H1 (cell line): ENCODE measurements around the gene CXXC5. TPM values are rescaled to one million over a fixed set of nuclear protein-coding genes. Genes with fewer than 3 reads are reported as not detected.

Experiments
- CTCF ChIA-PET: fragments of 300-600 bp; sonication (Branson Sonifier 250); formaldehyde crosslinking; loops from one replicate; lab custom pipeline; 2021; ENCODE audit not compliant: partially characterized antibody; lab: Charles Lee
- POLR2A ChIA-PET: fragments of 300-600 bp; sonication (Branson Sonifier 250); formaldehyde crosslinking; loops from one replicate; lab custom pipeline; 2021; ENCODE audit warnings: inconsistent platforms; ENCODE audit not compliant: partially characterized antibody; lab: Charles Lee
- DNase-seq, 2 experiments: peaks; one replicate each; pipeline versions ENCODE4 v3.0.0 to v3.0.0-alpha.2; 2010 to 2022; ENCODE audit warnings: low spot score in 2 of 2, low read depth in 1 of 2, mixed read lengths in 1 of 2
- FAIRE-seq: peaks from 2 replicates; lab custom pipeline; 2011; peaks lifted over from hg19 to GRCh38; lab: Jason Lieb, UNC
- H2AFZ ChIP-seq: 2 replicates; pipeline ENCODE4 v1.8.1; 2012; ENCODE audit warnings: low read length, inconsistent platforms
- H2AK5ac ChIP-seq: 2 replicates; pipeline ENCODE4 v1.6.1; 2013; ENCODE audit warnings: low read depth, low read length
- H2BK120ac ChIP-seq: replicated peaks from 2 replicates; pipeline ENCODE3; 2013; ENCODE audit warnings: low read depth, low read length, inconsistent platforms
- H2BK12ac ChIP-seq: 2 replicates; pipeline ENCODE4 v1.6.1; 2013; ENCODE audit warnings: low read depth, low read length
- H2BK15ac ChIP-seq: 2 replicates; pipeline ENCODE4 v1.6.1; 2013; ENCODE audit warnings: low read length
- H2BK20ac ChIP-seq: 2 replicates; pipeline ENCODE4 v1.6.1; 2013; ENCODE audit warnings: low read length
- H2BK5ac ChIP-seq: 2 replicates; pipeline ENCODE4 v1.6.1; 2013; ENCODE audit warnings: low read depth, low read length
- H3K14ac ChIP-seq: 2 replicates; pipeline ENCODE4 v1.6.1; 2013; ENCODE audit warnings: inconsistent platforms; ENCODE audit not compliant: insufficient read length
- H3K18ac ChIP-seq: 2 replicates; pipeline ENCODE4 v1.6.1; 2013; ENCODE audit warnings: low read length; ENCODE audit errors: extremely low read depth
- H3K23ac ChIP-seq: 2 replicates; pipeline ENCODE4 v1.6.1; 2013; ENCODE audit warnings: inconsistent platforms; ENCODE audit not compliant: insufficient read length
- H3K23me2 ChIP-seq: 2 replicates; pipeline ENCODE4 v1.6.1; 2013; ENCODE audit warnings: low read depth, low read length
- H3K27ac ChIP-seq: 2 replicates; pipeline ENCODE4 v1.6.1; 2011; ENCODE audit warnings: low read depth, low read length, inconsistent platforms
- H3K27me3 ChIP-seq, 4 experiments: replicated peaks in 1 of 4; 1 replicate in 1 of 4; 2 replicates in 3 of 4; pipeline versions ENCODE4 v1.6.1 to v1.8.1; 2011 to 2013; ENCODE audit warnings: low read length in 3 of 4, mild to moderate bottlenecking in 3 of 4, inconsistent platforms in 2 of 4, mixed read lengths in 2 of 4, moderate library complexity in 1 of 4; ENCODE audit not compliant: control insufficient read depth in 3 of 4, insufficient read depth in 3 of 4; ENCODE audit errors: extremely low read depth in 1 of 4
- H3K36me3 ChIP-seq, 4 experiments: 2 replicates each; pipeline versions ENCODE4 v1.6.1 to v1.8.1; 2011 to 2013; ENCODE audit warnings: mild to moderate bottlenecking in 4 of 4, low read length in 3 of 4, moderate library complexity in 2 of 4, control low read depth in 1 of 4, inconsistent platforms in 1 of 4; ENCODE audit not compliant: insufficient read depth in 4 of 4, control insufficient read depth in 2 of 4
- H3K4ac ChIP-seq: replicated peaks from 2 replicates; pipeline ENCODE3; 2013; ENCODE audit warnings: low read length, low read depth, mixed read lengths, inconsistent platforms; ENCODE audit not compliant: insufficient read length
- H3K4me1 ChIP-seq, 4 experiments: replicated peaks in 1 of 4; 1 replicate in 1 of 4; 2 replicates in 3 of 4; pipeline versions ENCODE4 v1.6.1 to v1.8.1; 2011 to 2013; ENCODE audit warnings: low read length in 3 of 4, inconsistent platforms in 2 of 4, mixed read lengths in 1 of 4; ENCODE audit not compliant: insufficient read depth in 4 of 4, control insufficient read depth in 3 of 4
- H3K4me2 ChIP-seq, 2 experiments: 2 replicates each; pipeline versions ENCODE4 v1.6.1 to v1.8.1; 2011 to 2013; ENCODE audit warnings: low read depth in 2 of 2, low read length in 2 of 2, control low read depth in 1 of 2, inconsistent platforms in 1 of 2, mild to moderate bottlenecking in 1 of 2; ENCODE audit not compliant: insufficient read depth in 1 of 2
- H3K4me3 ChIP-seq, 4 experiments: fragments of 200-600, 300-600 bp in 1 of 4; sonication (generic), shearing (Covaris generic), sonication (Bioruptor Twin) in 1 of 4; 2 replicates each; pipeline versions ENCODE4 v1.5.1 to v1.8.1; 2011 to 2016; ENCODE audit warnings: low read length in 4 of 4, low read depth in 3 of 4, control low read depth in 2 of 4, inconsistent platforms in 2 of 4, mild to moderate bottlenecking in 2 of 4, mixed read lengths in 1 of 4, moderate library complexity in 1 of 4; ENCODE audit not compliant: insufficient read depth in 2 of 4; ENCODE audit errors: extremely low read depth in 1 of 4
- H3K56ac ChIP-seq: replicated peaks from 2 replicates; pipeline ENCODE3; 2013; ENCODE audit warnings: low read depth, mild to moderate bottlenecking, mixed read lengths, low read length, inconsistent platforms; ENCODE audit not compliant: insufficient read length
- H3K79me1 ChIP-seq: 2 replicates; pipeline ENCODE4 v1.6.1; 2013; ENCODE audit warnings: low read depth, low read length, control low read depth
- H3K79me2 ChIP-seq, 2 experiments: 2 replicates each; pipeline versions ENCODE4 v1.6.1 to v1.8.1; 2012 to 2013; ENCODE audit warnings: low read length in 2 of 2, mild to moderate bottlenecking in 2 of 2, inconsistent platforms in 1 of 2; ENCODE audit not compliant: insufficient read depth in 2 of 2, control insufficient read depth in 1 of 2
- H3K9ac ChIP-seq, 4 experiments: replicated peaks in 1 of 4; 1 replicate in 1 of 4; 2 replicates in 3 of 4; pipeline versions ENCODE4 v1.6.1 to v1.8.1; 2011 to 2013; ENCODE audit warnings: low read depth in 3 of 4, low read length in 3 of 4, control low read depth in 2 of 4, mild to moderate bottlenecking in 2 of 4, moderate library complexity in 2 of 4, inconsistent platforms in 1 of 4; ENCODE audit errors: extremely low read depth in 1 of 4
- H3K9me3 ChIP-seq, 2 experiments: 2 replicates each; pipeline versions ENCODE4 v1.6.1 to v1.8.1; 2012 to 2013; ENCODE audit warnings: mild to moderate bottlenecking in 2 of 2, moderate library complexity in 2 of 2, control low read depth in 1 of 2, inconsistent platforms in 1 of 2, low read depth in 1 of 2, low read length in 1 of 2, mixed read lengths in 1 of 2; ENCODE audit not compliant: insufficient read depth in 2 of 2
- H4K20me1 ChIP-seq, 2 experiments: replicated peaks in 1 of 2; 2 replicates each; pipeline versions ENCODE3 to v1.8.1; 2011 to 2013; ENCODE audit warnings: inconsistent platforms in 2 of 2, low read length in 2 of 2, mild to moderate bottlenecking in 1 of 2; ENCODE audit not compliant: insufficient read depth in 2 of 2, control insufficient read depth in 1 of 2
- H4K5ac ChIP-seq: 2 replicates; pipeline ENCODE4 v1.6.1; 2013; ENCODE audit warnings: low read length, low read depth, mixed read lengths, inconsistent platforms; ENCODE audit not compliant: insufficient read length
- H4K8ac ChIP-seq: 2 replicates; pipeline ENCODE4 v1.8.0; 2013; ENCODE audit warnings: mild to moderate bottlenecking, moderate library complexity, low read length, inconsistent platforms; ENCODE audit not compliant: insufficient read depth; ENCODE audit errors: extremely low read depth
- H4K91ac ChIP-seq: replicated peaks from 2 replicates; pipeline ENCODE3; 2013; ENCODE audit warnings: low read length, mixed read lengths, inconsistent platforms; ENCODE audit not compliant: insufficient read length
- CEBPB ChIP-seq: IDR thresholded peaks from 2 replicates; pipeline ENCODE4 v1.6.1; 2012; ENCODE audit warnings: low read depth, low read length
- GABPA ChIP-seq: IDR thresholded peaks from 2 replicates; pipeline ENCODE4 v1.6.1; 2011; ENCODE audit warnings: mild to moderate bottlenecking, low read length, moderate library complexity, borderline replicate concordance; ENCODE audit not compliant: insufficient read depth
- JUN ChIP-seq: IDR thresholded peaks from 2 replicates; pipeline ENCODE4 v1.6.1; 2011; ENCODE audit warnings: low read depth, mild to moderate bottlenecking, improper control_type of control experiment, low read length
- RFX5 ChIP-seq: IDR thresholded peaks from 2 replicates; pipeline ENCODE4 v1.6.1; 2011; ENCODE audit warnings: low read depth, low read length, improper control_type of control experiment, borderline replicate concordance
- SAP30 ChIP-seq: fragments of 300-600 bp; sonication (generic); IDR thresholded peaks from 2 replicates; pipeline ENCODE4 v1.7.1; 2012; ENCODE audit warnings: low read length, moderate library complexity, mild to moderate bottlenecking, inconsistent platforms; ENCODE audit not compliant: insufficient read depth, insufficient replicate concordance
- SIX5 ChIP-seq: IDR thresholded peaks from 2 replicates; pipeline ENCODE4 v1.6.1; 2011; ENCODE audit warnings: mild to moderate bottlenecking, low read depth, low read length
- SP2 ChIP-seq: IDR thresholded peaks from 2 replicates; pipeline ENCODE4 v1.6.1; 2012; ENCODE audit warnings: mild to moderate bottlenecking, low read length, inconsistent platforms
- SRF ChIP-seq: IDR thresholded peaks from 2 replicates; pipeline ENCODE4 v1.6.1; 2011; ENCODE audit warnings: mild to moderate bottlenecking, low read depth, low read length, moderate library complexity
- USF2 ChIP-seq: IDR thresholded peaks from 2 replicates; pipeline ENCODE4 v1.6.1; 2011; ENCODE audit warnings: low read length, improper control_type of control experiment
- WGBS, 2 experiments: shearing (Covaris generic) in 1 of 2; methylation state at CpG; one replicate each; pipeline versions ENCODE4 v1.1.6 to v1.1.7; 2013 to 2015; ENCODE audit warnings: low lambda C conversion rate in 2 of 2, mixed read lengths in 2 of 2, inconsistent platforms in 1 of 2, low coverage in 1 of 2, missing lambda C conversion rate in 1 of 2; ENCODE audit not compliant: insufficient replicate concordance in 2 of 2, insufficient coverage in 1 of 2, insufficient read length in 1 of 2; ENCODE audit errors: extremely low coverage in 1 of 2, missing lambda C conversion rate in 1 of 2; 5-methylcytosine and 5-hydroxymethylcytosine counted together
- polyA plus RNA-seq, 7 experiments: library from polyadenylated mRNA; depleted of rRNA in 3 of 7; stranded (reverse) in 5 of 7; unstranded in 2 of 7; fragments of >200 nt in 5 of 7; fragments of 200-250 nt in 2 of 7; gene quantifications; 1 replicate in 5 of 7; 2 replicates in 1 of 7; 4 replicates in 1 of 7; pipeline versions ENCODE4 v1.2.1 to v1.2.3, GENCODE V29; 2011 to 2013; ENCODE audit warnings: missing spikeins in 2 of 7, mixed read lengths in 2 of 7
- total RNA-seq: library from RNA; stranded (reverse); fragmentation: NEBNext Ultra II Directional; extraction: Animal tissue kit (Norgen Biotek cat#: 25700); gene quantifications from 2 replicates; pipeline ENCODE4 v1.2.1, GENCODE V29; 2021

CXXC5 gene
- total and polyA plus RNA-seq, 2 of the 8 experiments (the other 6 are each of a cell fraction or from before 2014, with no cell fraction given), result 61.4 to 74.0 TPM

GRCh38 chr5:139669662-139670368 lies 21.7 kb downstream of the CXXC5 start:
- Histone ChIP-seq H3K27me3 (no peaks in the 10 kb centered on the region), H3K79me1 (peaks cover 31% of the 10 kb centered on the region), H3K56ac (no peak overlapping the region), H3K4me3 (no peak overlapping the region), H3K14ac (no peak overlapping the region), H2BK5ac (peak overlapping the region; percentile 73), H4K91ac (peak overlapping the region; percentile 32), H3K9me3 (no peaks in the 10 kb centered on the region), H3K23me2 (no peaks in the 10 kb centered on the region; the same call in 1 of the 2 replicates), H2BK120ac (no peak overlapping the region), H2BK20ac (0 out of 2 replicates have a peak overlapping the region, but pooled peaks have one; percentile 21), H3K18ac (no peak overlapping the region; the same call in 1 of the 2 replicates), H2AFZ (no peak overlapping the region), H3K23ac (no peak overlapping the region), H2BK12ac (0 out of 2 replicates have a peak overlapping the region, but pooled peaks have one; percentile 87), H3K4me1 (peaks cover 6 to 55% (median 43%) of the 10 kb centered on the region in 4 experiments), H3K79me2 (peaks cover 13 to 92% of the 10 kb centered on the region in 2 experiments), H3K27ac (no peak overlapping the region), H2AK5ac (0 out of 2 replicates have a peak overlapping the region, but pooled peaks have one; percentile 66), H3K36me3 (no peaks in the 10 kb centered on the region), H3K9ac (no peak overlapping the region), H4K20me1 (peaks cover 49 to 69% of the 10 kb centered on the region in 2 experiments), H2BK15ac (peak overlapping the region; percentile 10; the same call in 1 of the 2 replicates), H3K4ac (no peak overlapping the region), H4K8ac (peak overlapping the region; percentile 1; the same call in 1 of the 2 replicates), H4K5ac (no peak overlapping the region), H3K4me2 (no peak overlapping the region; a peak in 1 of 4 replicates)
- DNase-seq (no peak), FAIRE-seq (no peak)
- POLR2A ChIA-PET, result interaction anchor here (0.7 to 2.2 kb wide), 9 partner anchors 11 to 29 kb away, joined by 3 to 7 read pairs (median 4); partner anchors contain the start of gene CXXC5
- 69% methylated on average over 17 of the region's 23 CpGs; no CpG with 5 or more reads in 1 of the 2 experiments for WGBS, 2 experiments
- CTCF ChIA-PET, result interaction anchor here (0.6 to 17.2 kb wide), 21 partner anchors 8 to 105 kb away, joined by 3 to 171 read pairs (median 6); no protein-coding TSS in a partner anchor
- TF ChIP-seq RFX5 (no peak), SAP30 (no peak), SRF (no peak), CEBPB (no peak), GABPA (no peak), JUN (no peak), SIX5 (no peak), SP2 (no peak), USF2 (no peak)
